Testis (tissue), 2 donors: Measurements from ENCODE around the gene ZNF273.

Experiments used
- CTCF ChIP-seq, 3 experiments: fragments of 450-650 bp in 2 of 3; fragments of 200-600 bp in 1 of 3; sonication (generic) in 1 of 3; IDR thresholded peaks; one replicate each; pipeline ENCODE4 v1.5.1; 2016 to 2019; ENCODE audit warnings: antibody characterized with exemption in 3 of 3, mild to moderate bottlenecking in 2 of 3, moderate library complexity in 1 of 3
- POLR2A ChIP-seq: fragments of 450-650 bp; IDR thresholded peaks from one replicate; pipeline ENCODE4 v1.6.1; 2017; ENCODE audit warnings: antibody characterized with exemption, mild to moderate bottlenecking, moderate library complexity

DNA sequence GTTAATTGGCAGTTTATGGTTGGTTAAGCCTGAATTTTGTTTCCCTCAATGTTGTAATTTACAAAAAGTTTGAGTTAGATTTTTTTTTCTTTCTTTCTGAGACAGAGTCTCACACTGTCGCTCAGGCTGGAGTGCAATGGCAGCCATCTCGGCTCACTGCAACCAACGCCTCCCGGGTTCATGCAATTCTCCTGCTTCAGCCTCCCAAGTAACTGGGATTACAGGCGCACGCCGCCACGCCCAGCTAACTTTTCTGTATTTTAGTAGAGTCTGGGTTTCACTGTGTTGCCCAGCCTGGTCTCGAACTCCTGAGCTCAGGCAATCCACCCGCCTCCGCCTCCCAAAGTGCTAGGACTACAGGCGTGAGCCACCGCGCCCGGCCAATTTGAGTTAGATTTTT, 935 bp downstream of the ZNF273 start:
- TF ChIP-seq POLR2A (no peak), CTCF (IDR thresholded peaks at IDR 0.05) (no peak)
